Osteocyte (in vitro differentiated cells): ENCODE measurements around the gene UAP1. TPM values are rescaled to one million over a fixed set of nuclear protein-coding genes. Genes with fewer than 3 reads are reported as not detected.
"Not testable (repeated sequence)": the region's sequence is repeated elsewhere in the genome, so short reads cannot be mapped to it uniquely, and the experiment has no call there.

Source experiments
- DNase-seq: peaks from one replicate; pipeline ENCODE4 v3.0.0; 2021; ENCODE audit warnings: mixed read lengths; ENCODE audit not compliant: unreplicated experiment; ENCODE audit errors: extremely low spot score
- H3K27ac Mint-ChIP-seq: one replicate; pipeline ENCODE4 v1.8.0; 2021; ENCODE audit warnings: mild to moderate bottlenecking, mixed read lengths; ENCODE audit not compliant: unreplicated experiment
- H3K27me3 Mint-ChIP-seq: one replicate; pipeline ENCODE4 v1.8.0; 2021; ENCODE audit warnings: mixed read lengths; ENCODE audit not compliant: unreplicated experiment
- H3K36me3 Mint-ChIP-seq: one replicate; pipeline ENCODE4 v1.8.0; 2021; ENCODE audit warnings: mixed read lengths; ENCODE audit not compliant: unreplicated experiment
- H3K4me1 Mint-ChIP-seq: one replicate; pipeline ENCODE4 v1.8.0; 2021; ENCODE audit warnings: mixed read lengths; ENCODE audit not compliant: unreplicated experiment
- H3K4me3 Mint-ChIP-seq: one replicate; pipeline ENCODE4 v1.8.0; 2021; ENCODE audit warnings: mild to moderate bottlenecking, moderate library complexity, mixed read lengths; ENCODE audit not compliant: unreplicated experiment
- H3K9me3 Mint-ChIP-seq: one replicate; pipeline ENCODE4 v1.8.0; 2021; ENCODE audit warnings: mixed read lengths; ENCODE audit not compliant: unreplicated experiment
- total RNA-seq: library from RNA; stranded (reverse); gene quantifications from 2 replicates; pipeline ENCODE4 v1.2.1, GENCODE V29; 2021
- TF ChIP-seq, protein P1 (sequence below): fragments of 200-600 bp; sonication (generic); IDR thresholded peaks from 2 replicates; pipeline ENCODE4 v1.5.0; 2021; ENCODE audit warnings: antibody characterized with exemption, mild to moderate bottlenecking, moderate library complexity

The UAP1 gene
- total RNA-seq, 1 donor from 2014 or later: 30.7 TPM

- TF ChIP-seq, protein P1, sequence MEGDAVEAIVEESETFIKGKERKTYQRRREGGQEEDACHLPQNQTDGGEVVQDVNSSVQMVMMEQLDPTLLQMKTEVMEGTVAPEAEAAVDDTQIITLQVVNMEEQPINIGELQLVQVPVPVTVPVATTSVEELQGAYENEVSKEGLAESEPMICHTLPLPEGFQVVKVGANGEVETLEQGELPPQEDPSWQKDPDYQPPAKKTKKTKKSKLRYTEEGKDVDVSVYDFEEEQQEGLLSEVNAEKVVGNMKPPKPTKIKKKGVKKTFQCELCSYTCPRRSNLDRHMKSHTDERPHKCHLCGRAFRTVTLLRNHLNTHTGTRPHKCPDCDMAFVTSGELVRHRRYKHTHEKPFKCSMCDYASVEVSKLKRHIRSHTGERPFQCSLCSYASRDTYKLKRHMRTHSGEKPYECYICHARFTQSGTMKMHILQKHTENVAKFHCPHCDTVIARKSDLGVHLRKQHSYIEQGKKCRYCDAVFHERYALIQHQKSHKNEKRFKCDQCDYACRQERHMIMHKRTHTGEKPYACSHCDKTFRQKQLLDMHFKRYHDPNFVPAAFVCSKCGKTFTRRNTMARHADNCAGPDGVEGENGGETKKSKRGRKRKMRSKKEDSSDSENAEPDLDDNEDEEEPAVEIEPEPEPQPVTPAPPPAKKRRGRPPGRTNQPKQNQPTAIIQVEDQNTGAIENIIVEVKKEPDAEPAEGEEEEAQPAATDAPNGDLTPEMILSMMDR: no peak
- Mint-ChIP-seq H3K36me3 (peaks cover 19% of the 10 kb centered on the region), H3K9me3 (no peaks in the 10 kb centered on the region), H3K4me1 (peaks cover 45% of the 10 kb centered on the region), H3K27me3 (no peaks in the 10 kb centered on the region), H3K27ac (no peak overlapping the region), H3K4me3 (no peak overlapping the region)
- no peak for DNase-seq
These were observed 3.3 kb downstream of the UAP1 start for GRCh38 chr1:162564762-162565218.

- Mint-ChIP-seq H3K9me3 (no peaks in the 10 kb centered on the region), H3K27ac (no peak overlapping the region), H3K36me3 (peaks cover 19% of the 10 kb centered on the region), H3K4me3 (no peak overlapping the region), H3K4me1 (peaks cover 40% of the 10 kb centered on the region), H3K27me3 (no peaks in the 10 kb centered on the region)
- TF ChIP-seq, protein P1: no peak
- no peak for DNase-seq
These were observed 3.9 kb downstream of the UAP1 start for GRCh38 chr1:162565460-162565859.

- H3K4me1 Mint-ChIP-seq: peaks cover 33% of the 10 kb centered on the region
- no peaks in the 10 kb centered on the region for H3K9me3 Mint-ChIP-seq
- no peak overlapping the region for H3K4me3 Mint-ChIP-seq
- no peak for DNase-seq
- no peaks in the 10 kb centered on the region for H3K27me3 Mint-ChIP-seq
- TF ChIP-seq, protein P1: no peak
- no peak overlapping the region for H3K27ac Mint-ChIP-seq
- peaks cover 19% of the 10 kb centered on the region for H3K36me3 Mint-ChIP-seq
These were observed 5.3 kb downstream of the UAP1 start for GRCh38 chr1:162566870-162567269.

GRCh38 chr1:162568802-162569201 lies 7.3 kb downstream of the UAP1 start:
- TF ChIP-seq, protein P1: no peak
- Mint-ChIP-seq H3K4me3 (no peak overlapping the region), H3K27me3 (no peaks in the 10 kb centered on the region), H3K27ac (no peak overlapping the region), H3K9me3 (no peaks in the 10 kb centered on the region), H3K36me3 (peaks cover 19% of the 10 kb centered on the region), H3K4me1 (peaks cover 24% of the 10 kb centered on the region)
- DNase-seq: no peak

DNA sequence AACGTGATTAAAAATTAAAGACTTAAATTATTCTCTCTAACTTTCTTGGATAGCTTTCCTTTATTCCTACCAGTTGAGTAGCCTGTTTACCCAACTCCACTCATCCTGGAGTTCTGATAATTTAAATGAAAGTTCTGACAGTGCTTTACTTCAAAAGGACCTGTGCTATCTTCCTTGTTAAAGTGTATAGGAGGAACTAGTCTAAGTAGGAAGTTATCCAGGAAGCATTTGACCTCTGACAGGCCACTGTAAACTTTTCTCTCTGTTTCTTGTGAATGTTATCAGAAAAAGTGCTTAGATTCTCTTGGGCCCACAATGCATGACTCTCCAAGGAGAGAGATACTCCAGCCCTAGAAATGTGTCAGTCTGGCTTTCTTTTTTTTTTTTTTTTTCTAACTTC lies 9.2 kb downstream of the UAP1 start:
- Mint-ChIP-seq H3K4me1 (peaks cover 13% of the 10 kb centered on the region), H3K27ac (no peak overlapping the region)
- TF ChIP-seq, protein P1: no peak

DNA sequence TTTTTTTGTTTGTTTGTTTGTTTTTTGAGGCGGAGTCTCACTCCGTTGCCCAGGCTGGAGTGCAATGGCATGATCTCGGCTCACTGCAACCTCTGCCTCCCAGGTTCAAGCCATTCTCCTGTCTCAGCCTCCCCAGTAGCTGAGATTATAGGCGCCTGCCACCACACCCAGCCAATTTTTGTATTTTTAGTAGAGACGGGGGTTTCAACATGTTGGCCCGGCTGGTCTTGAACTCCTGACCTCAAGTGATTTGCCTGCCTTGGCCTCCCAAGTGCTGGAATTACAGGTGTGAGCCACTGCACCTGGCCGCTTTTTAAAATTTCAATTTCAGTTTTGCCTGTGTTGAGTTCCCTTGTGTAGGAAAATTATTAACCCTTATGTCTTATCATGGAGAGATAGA lies 9.6 kb downstream of the UAP1 start:
- H3K36me3 Mint-ChIP-seq: peaks cover 21% of the 10 kb centered on the region
- H3K27ac Mint-ChIP-seq: not testable (repeated sequence)

More for the DNA sequence above, 9.2 kb downstream of the UAP1 start:
- Mint-ChIP-seq H3K4me3 (no peak overlapping the region), H3K9me3 (no peaks in the 10 kb centered on the region), H3K27me3 (no peaks in the 10 kb centered on the region), H3K36me3 (peaks cover 19% of the 10 kb centered on the region)
- DNase-seq: no peak

More for the DNA sequence above, 9.6 kb downstream of the UAP1 start:
- not testable (repeated sequence) for H3K9me3 Mint-ChIP-seq, H3K27me3 Mint-ChIP-seq, DNase-seq, H3K4me3 Mint-ChIP-seq
- H3K4me1 Mint-ChIP-seq: peaks cover 13% of the 10 kb centered on the region
